ENCODE results near the gene EZH1. TPM values are rescaled to one million over a fixed set of nuclear protein-coding genes. Genes with fewer than 3 reads are reported as not detected.
A peak's percentile ranks its signal among the peaks of the same experiment; 100 is the strongest.
"Not testable (repeated sequence)": the region's sequence is repeated elsewhere in the genome, so short reads cannot be mapped to it uniquely, and the experiment has no call there.

Gene EZH1
- total RNA-seq, 1 donor from 2014 or later, result 47.2 TPM

DNA sequence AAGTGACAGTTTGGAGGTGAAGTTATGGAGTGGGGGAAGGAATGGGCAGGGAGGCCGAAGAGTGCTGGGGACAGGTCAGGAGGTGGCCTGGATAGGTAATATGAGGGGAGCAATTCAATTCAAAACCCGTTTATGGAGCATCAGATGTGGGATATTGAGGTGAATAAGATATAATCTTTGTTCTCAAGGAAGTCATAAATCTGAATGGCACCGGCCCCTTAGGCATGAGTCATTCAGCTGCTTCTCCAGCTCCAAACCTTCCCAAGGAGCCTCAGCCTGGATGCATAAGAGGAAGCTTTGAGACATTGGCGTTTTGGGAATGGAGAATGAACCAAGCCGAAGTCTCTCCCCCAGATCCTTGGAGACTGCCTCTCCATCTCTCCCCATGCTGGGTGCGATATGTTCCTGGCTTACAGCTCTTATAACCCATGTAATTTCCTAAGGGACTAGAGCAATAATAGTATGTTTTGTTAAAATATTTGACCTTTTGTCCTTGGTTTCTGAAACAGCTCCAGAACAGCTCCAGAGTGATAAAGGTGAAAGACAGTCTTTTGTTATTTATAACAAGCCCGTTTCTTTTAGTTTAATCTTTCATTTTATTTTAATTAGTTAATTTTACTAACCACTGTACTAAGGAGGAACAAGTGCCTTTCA is 84.0 kb downstream of the EZH1 start:
- intact Hi-C loops (cut with DNase I), result no loop called here
- ATAC-seq (ENCODE audit: poor library complexity), result no peak
- no peak for DNase-seq

DNA sequence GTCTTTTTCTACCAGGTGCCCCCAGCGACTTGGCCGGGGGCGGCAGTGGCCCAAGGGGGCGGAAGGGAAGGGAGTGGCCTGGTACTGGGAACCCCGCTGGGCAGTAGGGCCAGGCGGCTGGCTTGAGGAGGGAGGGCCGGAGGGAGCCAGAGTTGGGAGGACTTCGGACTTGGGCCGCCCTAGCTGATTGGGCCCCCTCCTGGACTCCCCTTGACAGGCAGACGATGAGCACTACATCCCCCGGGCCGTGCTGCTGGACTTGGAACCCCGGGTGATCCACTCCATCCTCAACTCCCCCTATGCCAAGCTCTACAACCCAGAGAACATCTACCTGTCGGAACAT is 84.9 kb downstream of the EZH1 start:
- DNase-seq; intact Hi-C loops (cut with DNase I): not testable (repeated sequence)
- peak; percentile 26 for ATAC-seq (ENCODE audit: poor library complexity)

DNA sequence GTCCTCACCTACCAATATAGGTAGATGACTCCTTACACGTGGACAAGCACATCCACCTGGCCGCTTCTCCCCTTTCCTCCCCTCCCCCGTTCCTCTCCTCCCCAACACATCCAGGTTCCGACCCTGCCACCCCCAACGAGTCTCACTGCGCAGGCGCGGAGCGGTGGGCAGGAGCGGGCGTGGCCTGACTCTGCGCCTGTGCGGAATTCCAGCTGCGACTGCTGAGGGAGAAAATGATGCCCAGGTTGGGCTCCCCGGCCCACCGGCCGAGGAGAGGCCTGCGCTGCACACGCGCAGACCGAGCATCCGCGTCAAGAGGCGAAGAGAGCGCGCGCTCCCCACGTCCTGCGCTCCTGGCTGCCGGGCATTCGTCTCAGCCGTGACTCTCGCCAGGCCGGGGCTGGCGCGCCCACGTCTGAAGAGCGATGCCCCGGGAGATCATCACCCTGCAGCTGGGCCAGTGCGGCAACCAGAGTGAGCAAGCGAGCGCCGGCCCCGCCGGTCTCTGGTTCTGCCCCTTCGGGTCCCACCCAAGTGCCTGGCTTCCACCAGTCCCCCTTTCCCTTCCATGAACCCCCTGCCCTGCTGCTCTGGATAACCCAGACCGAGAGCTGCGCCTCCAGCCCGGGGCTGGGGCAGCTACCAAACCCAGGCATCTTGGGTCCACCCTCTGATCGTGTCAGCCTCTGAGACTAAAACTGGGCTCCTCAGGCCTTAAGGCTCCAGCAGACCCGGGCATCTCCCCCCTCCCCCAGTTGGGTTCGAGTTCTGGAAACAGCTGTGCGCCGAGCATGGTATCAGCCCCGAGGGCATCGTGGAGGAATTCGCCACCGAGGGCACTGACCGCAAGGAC is 85.5 kb downstream of the EZH1 start, which contains the start of gene TUBG2:
Gene TUBG2, plus strand, starts transcription at position 206 of the 853 bp plus-strand sequence. Its CDS starts 220 bp downstream, at position 426.
- intact Hi-C loops (cut with DNase I), result no loop called here

DNA sequence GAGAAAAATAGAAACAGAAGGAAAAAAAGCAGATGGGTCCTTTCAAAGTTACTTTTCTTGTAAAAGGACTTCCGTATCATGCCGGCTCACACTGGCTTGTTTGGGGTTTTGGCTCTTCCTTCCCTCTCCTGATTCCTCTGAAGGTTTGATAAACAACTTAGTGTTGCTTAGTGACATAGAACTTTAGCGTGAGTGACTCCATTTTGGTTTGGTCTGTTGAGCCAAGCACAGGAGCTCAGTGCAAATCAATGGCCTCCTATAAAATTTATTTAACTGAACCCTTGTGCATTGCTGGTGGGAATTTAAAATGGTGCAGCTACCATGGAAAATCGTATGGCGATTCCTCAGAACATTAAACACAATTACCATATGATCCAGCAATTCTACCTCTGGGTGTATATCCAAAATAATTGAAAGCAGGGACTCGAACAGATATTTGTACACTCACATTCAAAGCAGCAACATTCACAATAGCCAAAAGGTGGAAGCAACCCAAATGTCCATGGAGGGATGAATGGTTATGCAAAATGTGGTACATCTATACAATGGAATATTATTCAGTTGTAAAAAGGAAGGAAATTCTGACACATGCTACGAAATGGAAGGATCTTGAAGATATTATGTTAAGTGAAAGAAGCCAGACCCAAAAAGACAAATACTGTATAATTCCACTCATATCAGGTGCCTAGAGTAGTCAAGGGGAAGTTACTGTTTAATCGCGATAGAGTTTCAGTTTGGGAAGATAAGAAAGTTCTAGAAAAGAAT is 86.8 kb downstream of the EZH1 start:
- DNase-seq, result no peak
- no peak for ATAC-seq (ENCODE audit: poor library complexity)
- intact Hi-C loops (cut with DNase I), result no loop called here

More for the DNA sequence above, 85.5 kb downstream of the EZH1 start, which contains the start of gene TUBG2:
- peak; percentile 95 for ATAC-seq (ENCODE audit: poor library complexity)
- DNase-seq, result peak; percentile 92

DNA sequence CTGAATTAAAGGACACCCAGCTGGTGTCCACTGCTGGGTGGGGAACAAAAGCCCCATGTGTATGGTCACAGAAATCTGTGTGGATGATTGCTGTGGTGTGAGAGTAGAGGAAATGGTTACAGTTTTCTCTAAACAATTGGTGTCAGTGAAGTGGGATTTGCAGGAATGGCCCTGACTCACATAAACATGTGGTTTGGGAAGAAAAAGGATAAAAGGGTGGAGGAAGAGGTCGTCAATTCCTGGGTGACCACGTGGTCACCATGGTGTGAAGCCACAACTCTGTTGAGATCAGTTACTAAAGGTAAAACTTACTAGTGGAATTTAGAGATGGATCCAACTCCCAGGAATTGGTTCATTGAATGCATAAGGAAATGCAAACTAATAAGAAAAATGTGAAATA is 89.3 kb downstream of the EZH1 start:
- no peak for ATAC-seq (ENCODE audit: poor library complexity)
- intact Hi-C loops (cut with DNase I), result no loop called here
- DNase-seq, result no peak

DNA sequence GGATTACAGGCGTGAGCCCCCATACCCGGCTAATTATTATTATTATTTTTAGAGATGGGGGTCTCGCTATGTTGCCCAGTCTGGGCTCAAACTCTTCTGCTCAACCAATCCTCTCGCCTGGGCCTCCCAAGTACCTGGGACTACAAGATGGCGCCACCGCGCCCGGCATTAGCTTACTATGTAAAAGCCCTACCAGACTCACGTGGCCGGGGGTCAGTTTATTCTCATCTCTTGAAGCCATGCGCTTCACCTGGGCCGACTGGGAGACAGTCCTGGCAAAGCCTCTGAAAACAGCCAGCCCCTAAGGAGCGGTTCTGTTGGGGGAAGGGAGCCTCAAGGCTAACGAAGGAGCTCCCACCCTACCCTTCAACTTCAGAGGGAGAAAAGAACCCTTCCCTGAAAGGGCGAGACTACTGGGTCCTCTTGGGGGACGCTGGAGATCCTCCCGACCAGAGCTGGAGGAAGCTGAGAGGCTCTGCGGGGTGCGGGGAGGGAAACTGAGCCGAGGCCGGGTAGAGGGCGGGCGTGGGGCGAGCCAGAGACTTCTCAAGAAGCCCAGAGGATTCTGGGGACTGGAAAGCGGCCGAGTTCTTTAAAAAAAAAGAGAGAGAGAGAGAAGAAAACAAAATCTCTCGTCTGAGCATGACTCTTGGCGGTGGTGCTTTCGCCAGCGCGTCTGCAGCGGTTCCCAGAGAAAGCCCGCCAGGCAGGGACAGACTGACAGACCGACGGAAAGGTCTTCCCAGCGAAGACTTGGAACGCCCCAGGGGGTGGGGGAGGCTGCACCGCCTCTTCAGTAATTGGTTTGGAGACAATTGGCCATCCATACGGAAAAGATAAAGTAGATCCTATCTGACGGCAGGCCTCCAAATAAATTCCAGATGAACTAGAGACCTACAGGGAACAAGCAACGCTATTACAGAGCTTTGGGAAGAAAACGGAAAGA is 91.4 kb downstream of the EZH1 start:
- ATAC-seq (ENCODE audit: poor library complexity), result peak; percentile 88
- peak; percentile 82 for DNase-seq
- intact Hi-C loops (cut with DNase I), result no loop called here

DNA sequence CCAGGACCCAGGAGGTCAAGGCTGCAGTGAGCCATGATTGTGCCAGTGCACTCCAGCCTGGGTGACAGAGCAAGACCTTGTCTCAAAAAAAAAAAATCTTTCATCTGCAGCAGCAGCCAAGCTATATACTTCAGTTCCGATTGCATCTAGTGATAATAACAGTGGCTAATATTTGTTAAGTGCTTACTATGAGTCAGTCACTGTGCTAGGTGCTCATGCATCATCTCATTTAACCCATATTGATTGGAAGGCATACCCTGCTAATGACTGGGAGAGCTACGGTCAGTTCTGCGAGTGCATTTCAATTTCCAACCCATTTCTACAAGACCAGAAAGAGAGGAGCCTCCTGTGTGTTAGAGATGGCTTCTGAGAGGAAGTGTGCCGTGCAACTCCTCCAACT is 93.4 kb downstream of the EZH1 start:
- DNase-seq, result no peak
- no peak for ATAC-seq (ENCODE audit: poor library complexity)
- intact Hi-C loops (cut with DNase I), result no loop called here

Small RNA genes lying within 50 kb of the gene (microRNA-seq; reads per million reads assigned to microRNA genes)
- 0.97 reads per million for gene MIR6780A

Other genes starting within 250 kb of the EZH1 start
- gene NAGLU, start 208.8 kb downstream of the EZH1 start, total RNA-seq, result 8.3 TPM
- gene HSD17B1, start 192.1 kb downstream of the EZH1 start, total RNA-seq, result 0.78 TPM
- gene COASY, start 182.9 kb downstream of the EZH1 start, total RNA-seq, result 41.6 TPM
- gene MLX, start 177.9 kb downstream of the EZH1 start, total RNA-seq, result 69.1 TPM
- 2.3 TPM for gene PSMC3IP, start 167.3 kb downstream of the EZH1 start, total RNA-seq
- gene RETREG3, start 135.7 kb downstream of the EZH1 start, total RNA-seq, result 21.4 TPM
- gene TUBG1, start 135.4 kb downstream of the EZH1 start, total RNA-seq, result 49.1 TPM
- 12.4 TPM for gene TUBG2, start 85.8 kb downstream of the EZH1 start, total RNA-seq
- 27.5 TPM for gene PLEKHH3, start 68.0 kb downstream of the EZH1 start, total RNA-seq
- 1.0 TPM for gene CCR10, start 63.2 kb downstream of the EZH1 start, total RNA-seq
- 4.2 TPM for gene CNTNAP1, start 62.5 kb downstream of the EZH1 start, total RNA-seq
- 38.2 TPM for gene RAMP2, start 16.2 kb upstream of the EZH1 start, total RNA-seq
- gene VPS25, start 28.4 kb upstream of the EZH1 start, total RNA-seq, result 30.3 TPM
- not detected for gene WNK4, start 35.6 kb upstream of the EZH1 start, total RNA-seq
- 67.2 TPM for gene COA3, start 53.7 kb upstream of the EZH1 start, total RNA-seq
- not detected for gene CNTD1, start 53.8 kb upstream of the EZH1 start, total RNA-seq
- 78.0 TPM for gene BECN1, start 79.2 kb upstream of the EZH1 start, total RNA-seq
- 74.7 TPM for gene PSME3, start 88.4 kb upstream of the EZH1 start, total RNA-seq
- gene AOC2, start 99.5 kb upstream of the EZH1 start, total RNA-seq, result 0.32 TPM
- gene AOC3, start 106.2 kb upstream of the EZH1 start, total RNA-seq, result 8.3 TPM
- not detected for gene G6PC1, start 155.8 kb upstream of the EZH1 start, total RNA-seq
- 30.6 TPM for gene AARSD1, start 219.4 kb upstream of the EZH1 start, total RNA-seq
- 50.6 TPM for gene PTGES3L, start 235.0 kb upstream of the EZH1 start, total RNA-seq
- gene RUNDC1, start 235.5 kb upstream of the EZH1 start, total RNA-seq, result 10.0 TPM